Loucy (cell line): ENCODE measurements around the gene OR12D2.

Source experiments
- EZH2phosphoT487 ChIP-seq: fragments of 200-600 bp; IDR thresholded peaks from 2 replicates; pipeline ENCODE4 v1.6.1; 2018; ENCODE audit warnings: antibody characterized with exemption, mild to moderate bottlenecking, moderate library complexity, borderline replicate concordance
- TF ChIP-seq, protein P1 (sequence below): fragments of 200-600 bp; sonication (generic); conservative IDR thresholded peaks from 2 replicates; pipeline ENCODE4 v1.5.1; 2014; ENCODE audit warnings: mild to moderate bottlenecking, antibody characterized with exemption, low read length

- TF ChIP-seq, protein P1, sequence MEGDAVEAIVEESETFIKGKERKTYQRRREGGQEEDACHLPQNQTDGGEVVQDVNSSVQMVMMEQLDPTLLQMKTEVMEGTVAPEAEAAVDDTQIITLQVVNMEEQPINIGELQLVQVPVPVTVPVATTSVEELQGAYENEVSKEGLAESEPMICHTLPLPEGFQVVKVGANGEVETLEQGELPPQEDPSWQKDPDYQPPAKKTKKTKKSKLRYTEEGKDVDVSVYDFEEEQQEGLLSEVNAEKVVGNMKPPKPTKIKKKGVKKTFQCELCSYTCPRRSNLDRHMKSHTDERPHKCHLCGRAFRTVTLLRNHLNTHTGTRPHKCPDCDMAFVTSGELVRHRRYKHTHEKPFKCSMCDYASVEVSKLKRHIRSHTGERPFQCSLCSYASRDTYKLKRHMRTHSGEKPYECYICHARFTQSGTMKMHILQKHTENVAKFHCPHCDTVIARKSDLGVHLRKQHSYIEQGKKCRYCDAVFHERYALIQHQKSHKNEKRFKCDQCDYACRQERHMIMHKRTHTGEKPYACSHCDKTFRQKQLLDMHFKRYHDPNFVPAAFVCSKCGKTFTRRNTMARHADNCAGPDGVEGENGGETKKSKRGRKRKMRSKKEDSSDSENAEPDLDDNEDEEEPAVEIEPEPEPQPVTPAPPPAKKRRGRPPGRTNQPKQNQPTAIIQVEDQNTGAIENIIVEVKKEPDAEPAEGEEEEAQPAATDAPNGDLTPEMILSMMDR: no peak
- TF ChIP-seq EZH2phosphoT487: no peak
Measured at GRCh38 chr6:29354980-29355379, 40.5 kb upstream of the OR12D2 start.
